ENCODE data around the gene SEMA3E. TPM values are rescaled to one million over a fixed set of nuclear protein-coding genes. Genes with fewer than 3 reads are reported as not detected.

SEMA3E gene
- total RNA-seq, 1 experiment from 2014 or later = 0.20 TPM

DNA sequence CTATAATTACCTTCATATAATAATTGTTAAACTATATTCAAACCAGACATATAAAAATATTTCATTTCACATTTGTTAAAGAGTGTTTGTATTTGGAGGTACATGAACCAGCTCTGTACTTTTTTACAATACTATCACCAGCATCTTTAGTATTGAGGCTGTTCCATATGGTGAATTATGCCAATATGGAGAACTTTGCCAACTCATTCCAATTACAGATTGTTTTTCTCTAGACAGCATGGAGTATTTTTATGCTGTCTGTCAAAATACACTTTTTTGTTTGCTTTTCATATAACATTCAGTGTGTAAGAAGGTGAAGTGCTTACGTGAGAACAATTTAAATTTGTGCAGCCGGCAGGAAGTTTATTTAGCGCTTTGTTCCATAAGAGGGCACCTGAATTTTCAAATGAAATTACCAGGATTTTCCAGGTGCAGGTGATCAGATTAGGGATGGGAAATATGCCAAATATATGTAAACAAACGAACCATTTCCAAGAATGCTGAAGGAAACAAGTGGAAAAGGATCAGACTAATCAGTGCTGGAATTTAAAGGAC, 54.9 kb downstream of the SEMA3E start:
- no peak overlapping the region for H3K4me3 Mint-ChIP-seq (ENCODE audit: unreplicated experiment)
- CTCF ChIA-PET = no interaction called here

DNA sequence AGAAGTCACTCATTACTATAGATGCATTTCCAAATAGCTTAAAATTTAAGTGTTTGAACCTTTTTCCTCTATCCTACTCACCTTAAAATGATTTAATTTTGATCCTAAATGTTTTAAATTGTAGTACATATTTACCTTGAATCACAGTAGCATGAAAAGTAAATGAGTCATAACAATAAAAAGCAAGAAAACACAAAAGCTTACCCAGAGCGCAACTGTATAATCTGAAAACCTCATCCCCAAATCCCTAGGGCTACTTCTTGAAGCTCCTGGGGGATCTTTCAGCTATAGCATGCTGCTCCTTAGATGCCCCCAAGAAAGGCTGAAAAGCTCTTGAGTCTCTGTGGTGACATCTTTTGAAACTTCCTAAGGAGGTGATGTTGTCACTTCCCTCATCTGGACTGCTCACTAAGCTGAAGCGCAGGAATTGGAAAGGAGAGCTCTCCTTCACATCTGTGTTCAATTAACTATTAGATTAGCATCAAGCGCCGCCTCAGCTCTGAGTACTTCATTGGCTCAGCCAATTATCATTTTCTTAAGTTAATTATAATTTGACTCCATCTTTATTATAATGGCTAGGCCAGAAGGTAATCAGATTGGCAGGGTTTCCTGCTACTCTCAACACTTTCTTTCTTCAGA, 60.2 kb downstream of the SEMA3E start:
- H3K4me1 Mint-ChIP-seq (ENCODE audit: low read depth, unreplicated experiment) = no peaks in the 10 kb centered on the region
- no peak overlapping the region for H3K4me3 Mint-ChIP-seq (ENCODE audit: unreplicated experiment)
- H3K9me3 Mint-ChIP-seq (ENCODE audit: unreplicated experiment) = no peaks in the 10 kb centered on the region
- BruUV-seq (replicated peaks) = no TSS peak
- H3K27me3 ChIP-seq (replicated peaks; ENCODE audit: control insufficient read depth, insufficient read depth, low read length) = no peaks in the 10 kb centered on the region
- no peak overlapping the region for H3K4me3 ChIP-seq (ENCODE audit: low read depth, low read length)
- H3K36me3 ChIP-seq (ENCODE audit: control insufficient read depth, insufficient read depth, low read length) = no peaks in the 10 kb centered on the region
- no peak overlapping the region for H3K27ac Mint-ChIP-seq (ENCODE audit: unreplicated experiment)
- no peaks in the 10 kb centered on the region for H3K4me1 ChIP-seq
- CTCF ChIA-PET = no interaction called here
- intact Hi-C loops (cut with micrococcal nuclease; ENCODE audit: unreplicated experiment) = no loop called here
- DNase-seq = no peak
- no peaks in the 10 kb centered on the region for H3K36me3 Mint-ChIP-seq (ENCODE audit: insufficient read depth, unreplicated experiment)
- H3K9me3 ChIP-seq = no peaks in the 10 kb centered on the region
- POLR2A ChIA-PET = no interaction called here
- TF ChIP-seq, protein P1, sequence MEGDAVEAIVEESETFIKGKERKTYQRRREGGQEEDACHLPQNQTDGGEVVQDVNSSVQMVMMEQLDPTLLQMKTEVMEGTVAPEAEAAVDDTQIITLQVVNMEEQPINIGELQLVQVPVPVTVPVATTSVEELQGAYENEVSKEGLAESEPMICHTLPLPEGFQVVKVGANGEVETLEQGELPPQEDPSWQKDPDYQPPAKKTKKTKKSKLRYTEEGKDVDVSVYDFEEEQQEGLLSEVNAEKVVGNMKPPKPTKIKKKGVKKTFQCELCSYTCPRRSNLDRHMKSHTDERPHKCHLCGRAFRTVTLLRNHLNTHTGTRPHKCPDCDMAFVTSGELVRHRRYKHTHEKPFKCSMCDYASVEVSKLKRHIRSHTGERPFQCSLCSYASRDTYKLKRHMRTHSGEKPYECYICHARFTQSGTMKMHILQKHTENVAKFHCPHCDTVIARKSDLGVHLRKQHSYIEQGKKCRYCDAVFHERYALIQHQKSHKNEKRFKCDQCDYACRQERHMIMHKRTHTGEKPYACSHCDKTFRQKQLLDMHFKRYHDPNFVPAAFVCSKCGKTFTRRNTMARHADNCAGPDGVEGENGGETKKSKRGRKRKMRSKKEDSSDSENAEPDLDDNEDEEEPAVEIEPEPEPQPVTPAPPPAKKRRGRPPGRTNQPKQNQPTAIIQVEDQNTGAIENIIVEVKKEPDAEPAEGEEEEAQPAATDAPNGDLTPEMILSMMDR (IDR thresholded peaks at IDR 0.05; ENCODE audit: insufficient read depth in 1 of 2, low read depth in 1 of 2, low read length in 1 of 2, severe bottlenecking in 1 of 2, unreplicated experiment in 1 of 2) = no peak
- H3K27me3 Mint-ChIP-seq (ENCODE audit: insufficient read depth, unreplicated experiment) = peaks cover 2% of the 10 kb centered on the region

More for the DNA sequence above, 54.9 kb downstream of the SEMA3E start:
- no peaks in the 10 kb centered on the region for H3K27me3 Mint-ChIP-seq (ENCODE audit: insufficient read depth, unreplicated experiment)
- no peaks in the 10 kb centered on the region for H3K36me3 Mint-ChIP-seq (ENCODE audit: insufficient read depth, unreplicated experiment)
- POLR2A ChIA-PET = no interaction called here
- TF ChIP-seq, protein P1 (IDR thresholded peaks at IDR 0.05; ENCODE audit: insufficient read depth in 1 of 2, low read depth in 1 of 2, low read length in 1 of 2, severe bottlenecking in 1 of 2, unreplicated experiment in 1 of 2) = no peak
- H3K27ac Mint-ChIP-seq (ENCODE audit: unreplicated experiment) = no peak overlapping the region
- intact Hi-C loops (cut with micrococcal nuclease; ENCODE audit: unreplicated experiment) = no loop called here
- DNase-seq = no peak
- Histone ChIP-seq H3K36me3 (ENCODE audit: control insufficient read depth, insufficient read depth, low read length) (no peaks in the 10 kb centered on the region), H3K4me3 (ENCODE audit: low read depth, low read length) (no peak overlapping the region), H3K4me1 (no peaks in the 10 kb centered on the region), H3K9me3 (no peaks in the 10 kb centered on the region), H3K27me3 (replicated peaks; ENCODE audit: control insufficient read depth, insufficient read depth, low read length) (no peaks in the 10 kb centered on the region)
- BruUV-seq (replicated peaks) = no TSS peak
- no peaks in the 10 kb centered on the region for H3K4me1 Mint-ChIP-seq (ENCODE audit: low read depth, unreplicated experiment)
- H3K9me3 Mint-ChIP-seq (ENCODE audit: unreplicated experiment) = no peaks in the 10 kb centered on the region

DNA sequence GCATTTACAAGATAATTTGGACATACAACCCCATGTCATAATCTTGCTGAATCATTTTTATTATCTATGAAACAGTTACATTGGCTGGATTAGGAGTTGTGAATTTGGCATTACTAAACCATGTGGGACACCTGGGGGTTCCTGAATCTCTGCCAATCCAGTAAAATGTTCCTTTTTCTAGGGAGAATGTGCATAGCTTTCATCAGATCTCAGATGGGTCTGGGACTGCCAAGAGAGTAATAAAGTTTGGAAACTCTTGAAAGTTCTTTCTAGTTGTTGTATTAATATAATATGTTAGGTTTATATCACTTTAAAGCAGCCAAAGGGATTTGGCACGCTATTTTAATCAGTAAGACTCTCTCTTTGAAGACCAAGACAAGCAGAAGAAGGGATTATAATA, 62.7 kb downstream of the SEMA3E start:
- Histone ChIP-seq H3K27me3 (replicated peaks; ENCODE audit: control insufficient read depth, insufficient read depth, low read length) (no peaks in the 10 kb centered on the region), H3K9me3 (no peaks in the 10 kb centered on the region), H3K36me3 (ENCODE audit: control insufficient read depth, insufficient read depth, low read length) (no peaks in the 10 kb centered on the region), H3K4me1 (no peaks in the 10 kb centered on the region), H3K4me3 (ENCODE audit: low read depth, low read length) (no peak overlapping the region)
- TF ChIP-seq, protein P1 (IDR thresholded peaks at IDR 0.05; ENCODE audit: insufficient read depth in 1 of 2, low read depth in 1 of 2, low read length in 1 of 2, severe bottlenecking in 1 of 2, unreplicated experiment in 1 of 2) = no peak
- no peak for DNase-seq
- Mint-ChIP-seq H3K9me3 (ENCODE audit: unreplicated experiment) (no peaks in the 10 kb centered on the region), H3K4me3 (ENCODE audit: unreplicated experiment) (no peak overlapping the region), H3K36me3 (ENCODE audit: insufficient read depth, unreplicated experiment) (no peaks in the 10 kb centered on the region), H3K27me3 (ENCODE audit: insufficient read depth, unreplicated experiment) (peaks cover 2% of the 10 kb centered on the region), H3K27ac (ENCODE audit: unreplicated experiment) (no peak overlapping the region), H3K4me1 (ENCODE audit: low read depth, unreplicated experiment) (no peaks in the 10 kb centered on the region)
- no TSS peak for BruUV-seq (replicated peaks)
- intact Hi-C loops (cut with micrococcal nuclease; ENCODE audit: unreplicated experiment) = no loop called here
- ChIA-PET CTCF (no interaction called here), POLR2A (no interaction called here)
